Hematopoietic multipotent progenitor cell treated with erythropoietin and hydrocortisone succinate and interleukin-3 and kit ligand, for 4 days (in vitro differentiated cells): Measurements from ENCODE around the gene GMDS.
"Not testable (repeated sequence)": the region's sequence is repeated elsewhere in the genome, so short reads cannot be mapped to it uniquely, and the experiment has no call there.

Source experiments
- DNase-seq: peaks from one replicate; pipeline ENCODE4 v3.0.0-alpha.2; 2015

Gene GMDS

GRCh38 chr6:1761477-1761877, 483.9 kb downstream of the GMDS start:
- DNase-seq = no peak

GRCh38 chr6:1760876-1761275, 484.5 kb downstream of the GMDS start:
- DNase-seq = no peak

- DNase-seq = no peak
Observed at GRCh38 chr6:1759870-1760269, 485.5 kb downstream of the GMDS start.

- no peak for DNase-seq
Observed at GRCh38 chr6:1758076-1758679, 487.2 kb downstream of the GMDS start.

- DNase-seq = no peak
Observed at GRCh38 chr6:1757131-1757530, 488.3 kb downstream of the GMDS start.

GRCh38 chr6:1756472-1757129, 488.8 kb downstream of the GMDS start:
- no peak for DNase-seq

GRCh38 chr6:1751063-1751462, 494.3 kb downstream of the GMDS start:
- not testable (repeated sequence) for DNase-seq

GRCh38 chr6:1749041-1749440, 496.4 kb downstream of the GMDS start:
- DNase-seq = no peak

- DNase-seq = no peak
Observed at GRCh38 chr6:1747531-1747930, 497.9 kb downstream of the GMDS start.

GRCh38 chr6:1747003-1747402, 498.4 kb downstream of the GMDS start:
- no peak for DNase-seq

GRCh38 chr6:1745814-1746213, 499.6 kb downstream of the GMDS start:
- DNase-seq = no peak

GRCh38 chr6:1744543-1744942, 500.9 kb downstream of the GMDS start:
- no peak for DNase-seq

GRCh38 chr6:1739680-1740079, 505.7 kb downstream of the GMDS start:
- no peak for DNase-seq

GRCh38 chr6:1739220-1739619, 506.2 kb downstream of the GMDS start:
- no peak for DNase-seq

GRCh38 chr6:1738558-1739081, 506.8 kb downstream of the GMDS start:
- DNase-seq = no peak

GRCh38 chr6:1737463-1738311, 507.7 kb downstream of the GMDS start:
- DNase-seq = no peak

GRCh38 chr6:1736346-1737105, 508.9 kb downstream of the GMDS start:
- DNase-seq = no peak

GRCh38 chr6:1735239-1735803, 510.1 kb downstream of the GMDS start:
- no peak for DNase-seq

- no peak for DNase-seq
Observed at GRCh38 chr6:1730882-1731281, 514.5 kb downstream of the GMDS start.

GRCh38 chr6:1729750-1730140, 515.7 kb downstream of the GMDS start:
- DNase-seq = no peak

- no peak for DNase-seq
Observed at GRCh38 chr6:1729133-1729749, 516.2 kb downstream of the GMDS start.

- DNase-seq = no peak
Observed at GRCh38 chr6:1726341-1726768, 519.0 kb downstream of the GMDS start.
